ENCODE measurements around the gene NELFA.

GRCh38 chr4:2025817-2026216 is 17.0 kb upstream of the NELFA start:
- TF ChIP-seq EZH2phosphoT487 (conservative IDR thresholded peaks at IDR 0.05; ENCODE audit: low read length) (no peak), CTCF (IDR thresholded peaks at IDR 0.05; ENCODE audit: insufficient read depth, low read length, poor library complexity, severe bottlenecking) (no peak)

All from SU-DHL-6 (cell line).